ENCODE measurements around the gene FAM222B. TPM values are rescaled to one million over a fixed set of nuclear protein-coding genes. Genes with fewer than 3 reads are reported as not detected.

Gene FAM222B
- total and polyA plus RNA-seq, 2 experiments from 2014 or later: 63.7 to 78.5 TPM

- TF ChIP-seq EZH2 (IDR thresholded peaks at IDR 0.05; ENCODE audit: low read depth, unreplicated experiment) (no peak), NANOG (IDR thresholded peaks at IDR 0.05; ENCODE audit: borderline replicate concordance) (no peak), JUNB (IDR thresholded peaks at IDR 0.05; ENCODE audit: unreplicated experiment) (no peak), CREB1 (CRISPR knock-in tag; IDR thresholded peaks at IDR 0.05; ENCODE audit: low read depth) (no peak), ZNF114 (CRISPR knock-in tag; IDR thresholded peaks at IDR 0.05) (no peak), CTCF (conservative IDR thresholded peaks at IDR 0.05; ENCODE audit: low read depth in 2 of 2) (no peak)
Observed at GRCh38 chr17:28860363-28860808, 17.8 kb upstream of the FAM222B start (continued).

- no peak overlapping the region for H3K27ac Mint-ChIP-seq
- Histone ChIP-seq H3K27me3 (ENCODE audit: insufficient read depth) (no peaks in the 10 kb centered on the region), H3K4me2 (no peak overlapping the region)
- TF ChIP-seq STAT1 (IDR thresholded peaks at IDR 0.05; ENCODE audit: unreplicated experiment): no peak
- no peak for TF ChIP-seq REST (IDR thresholded peaks at IDR 0.05; ENCODE audit: unreplicated experiment)
- TF ChIP-seq EZH2 (IDR thresholded peaks at IDR 0.05; ENCODE audit: low read depth, unreplicated experiment): no peak
- TF ChIP-seq ZNF114 (CRISPR knock-in tag; IDR thresholded peaks at IDR 0.05): no peak
- no peak for TF ChIP-seq CREB1 (CRISPR knock-in tag; IDR thresholded peaks at IDR 0.05; ENCODE audit: low read depth)
- TF ChIP-seq JUNB (IDR thresholded peaks at IDR 0.05; ENCODE audit: unreplicated experiment): no peak
- no peak for TF ChIP-seq EZH2phosphoT487 (IDR thresholded peaks at IDR 0.05; ENCODE audit: unreplicated experiment)
- no peak for TF ChIP-seq CTCF (conservative IDR thresholded peaks at IDR 0.05; ENCODE audit: low read depth in 2 of 2)
- no peak for TF ChIP-seq ETS1 (IDR thresholded peaks at IDR 0.05)
Observed at GRCh38 chr17:28858801-28859355, 16.3 kb upstream of the FAM222B start.

More at GRCh38 chr17:28858801-28859355, 16.3 kb upstream of the FAM222B start:
- peaks cover 13% of the 10 kb centered on the region for H3K79me2 ChIP-seq (replicated peaks; ENCODE audit: insufficient read depth)
- H3K27me3 Mint-ChIP-seq (ENCODE audit: insufficient read depth, low read depth, poor library complexity): peaks cover 12% of the 10 kb centered on the region
- no peak overlapping the region for H3K4me3 Mint-ChIP-seq
- no peaks in the 10 kb centered on the region for H3K9me3 Mint-ChIP-seq
- H3K4me1 ChIP-seq (ENCODE audit: insufficient read depth): peaks cover 4% of the 10 kb centered on the region
- ATAC-seq (no peak), DNase-seq (ENCODE audit: low spot score) (no peak)
- H3K4me1 Mint-ChIP-seq: peaks cover 7% of the 10 kb centered on the region
- peaks cover 45% of the 10 kb centered on the region for H3K36me3 Mint-ChIP-seq (ENCODE audit: low read depth)
- H3K36me3 ChIP-seq (ENCODE audit: insufficient read depth): peaks cover 7% of the 10 kb centered on the region
- H3K4me3 ChIP-seq: no peak overlapping the region
- H3K27ac ChIP-seq (ENCODE audit: low read depth): no peak overlapping the region
- H3K9me2 ChIP-seq (ENCODE audit: insufficient read depth): no peaks in the 10 kb centered on the region
- no peaks in the 10 kb centered on the region for H4K20me1 ChIP-seq (replicated peaks; ENCODE audit: insufficient read depth)
- no peak overlapping the region for H2AFZ ChIP-seq
- 0 out of 2 replicates have a peak, but pooled peaks cover 11% of the 10 kb centered on the region for H3F3A ChIP-seq (replicated peaks; ENCODE audit: low read depth)
